ENCODE measurements around the gene PKM. TPM values are rescaled to one million over a fixed set of nuclear protein-coding genes. Genes with fewer than 3 reads are reported as not detected.

The PKM gene
- polyA plus RNA-seq, 1 experiment = 2,533 TPM

GRCh38 chr15:72199721-72200212, 31.2 kb downstream of the PKM start:
- TF ChIP-seq, protein P1, sequence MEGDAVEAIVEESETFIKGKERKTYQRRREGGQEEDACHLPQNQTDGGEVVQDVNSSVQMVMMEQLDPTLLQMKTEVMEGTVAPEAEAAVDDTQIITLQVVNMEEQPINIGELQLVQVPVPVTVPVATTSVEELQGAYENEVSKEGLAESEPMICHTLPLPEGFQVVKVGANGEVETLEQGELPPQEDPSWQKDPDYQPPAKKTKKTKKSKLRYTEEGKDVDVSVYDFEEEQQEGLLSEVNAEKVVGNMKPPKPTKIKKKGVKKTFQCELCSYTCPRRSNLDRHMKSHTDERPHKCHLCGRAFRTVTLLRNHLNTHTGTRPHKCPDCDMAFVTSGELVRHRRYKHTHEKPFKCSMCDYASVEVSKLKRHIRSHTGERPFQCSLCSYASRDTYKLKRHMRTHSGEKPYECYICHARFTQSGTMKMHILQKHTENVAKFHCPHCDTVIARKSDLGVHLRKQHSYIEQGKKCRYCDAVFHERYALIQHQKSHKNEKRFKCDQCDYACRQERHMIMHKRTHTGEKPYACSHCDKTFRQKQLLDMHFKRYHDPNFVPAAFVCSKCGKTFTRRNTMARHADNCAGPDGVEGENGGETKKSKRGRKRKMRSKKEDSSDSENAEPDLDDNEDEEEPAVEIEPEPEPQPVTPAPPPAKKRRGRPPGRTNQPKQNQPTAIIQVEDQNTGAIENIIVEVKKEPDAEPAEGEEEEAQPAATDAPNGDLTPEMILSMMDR (IDR thresholded peaks at IDR 0.05; ENCODE audit: insufficient read depth, low read depth, low read length) = peak; percentile 92
- DNase-seq (ENCODE audit: low read depth) = no peak
- ChIA-PET CTCF (interaction anchor here (0.6 to 2.9 kb wide), 16 partner anchors 10 to 114 kb away, joined by 3 to 17 read pairs (median 5); partner anchors contain the start of gene PKM), POLR2A (interaction anchor here (0.6 kb wide), 1 partner anchor 69 kb away, joined by 3 read pairs; no protein-coding TSS in a partner anchor)
- Histone ChIP-seq H3K27me3 (ENCODE audit: control insufficient read depth, insufficient read depth, low read length) (no peaks in the 10 kb centered on the region), H3K4me3 (ENCODE audit: low read depth, low read length) (no peak overlapping the region), H3K36me3 (ENCODE audit: control insufficient read depth, insufficient read depth, low read length) (peaks cover 55% of the 10 kb centered on the region)

DNA sequence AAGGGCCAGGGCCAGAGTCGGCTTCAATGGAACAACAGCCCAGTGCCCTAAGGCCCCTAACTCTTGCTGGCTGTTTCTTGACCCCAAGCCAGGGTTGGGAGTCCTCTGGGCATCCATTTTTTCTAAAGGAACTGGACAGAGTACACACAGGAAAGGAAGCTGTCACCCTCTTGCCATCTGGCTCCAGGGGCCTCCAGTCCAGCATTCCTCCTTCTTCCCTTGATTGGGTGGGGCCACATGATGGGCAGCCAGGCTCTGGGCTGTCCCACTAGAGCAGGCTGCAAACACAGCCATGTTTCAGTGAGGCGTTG, 31.8 kb downstream of the PKM start:
- Histone ChIP-seq H3K27me3 (ENCODE audit: control insufficient read depth, insufficient read depth, low read length) (no peaks in the 10 kb centered on the region), H3K4me3 (ENCODE audit: low read depth, low read length) (no peak overlapping the region), H3K36me3 (ENCODE audit: control insufficient read depth, insufficient read depth, low read length) (peaks cover 52% of the 10 kb centered on the region)
- DNase-seq (ENCODE audit: low read depth) = no peak
- CTCF ChIA-PET = interaction anchor here (0.7 to 2.9 kb wide), 11 partner anchors 8 to 83 kb away, joined by 3 to 17 read pairs (median 6); partner anchors contain the start of gene PKM
- POLR2A ChIA-PET = no interaction called here
- TF ChIP-seq, protein P1 (IDR thresholded peaks at IDR 0.05; ENCODE audit: insufficient read depth, low read depth, low read length) = no peak

- ChIA-PET CTCF (interaction anchor here (0.6 to 2.9 kb wide), 11 partner anchors 9 to 84 kb away, joined by 3 to 16 read pairs (median 3); partner anchors contain the start of gene PKM), POLR2A (interaction anchor here (0.6 kb wide), 1 partner anchor 30 kb away, joined by 3 read pairs; no protein-coding TSS in a partner anchor)
- TF ChIP-seq, protein P1 (IDR thresholded peaks at IDR 0.05; ENCODE audit: insufficient read depth, low read depth, low read length) = no peak
- H3K27me3 ChIP-seq (ENCODE audit: control insufficient read depth, insufficient read depth, low read length) = no peaks in the 10 kb centered on the region
- no peak for DNase-seq (ENCODE audit: low read depth)
- H3K4me3 ChIP-seq (ENCODE audit: low read depth, low read length) = no peak overlapping the region
- H3K36me3 ChIP-seq (ENCODE audit: control insufficient read depth, insufficient read depth, low read length) = peaks cover 47% of the 10 kb centered on the region
These were observed 32.4 kb downstream of the PKM start for GRCh38 chr15:72198356-72199204.

DNA sequence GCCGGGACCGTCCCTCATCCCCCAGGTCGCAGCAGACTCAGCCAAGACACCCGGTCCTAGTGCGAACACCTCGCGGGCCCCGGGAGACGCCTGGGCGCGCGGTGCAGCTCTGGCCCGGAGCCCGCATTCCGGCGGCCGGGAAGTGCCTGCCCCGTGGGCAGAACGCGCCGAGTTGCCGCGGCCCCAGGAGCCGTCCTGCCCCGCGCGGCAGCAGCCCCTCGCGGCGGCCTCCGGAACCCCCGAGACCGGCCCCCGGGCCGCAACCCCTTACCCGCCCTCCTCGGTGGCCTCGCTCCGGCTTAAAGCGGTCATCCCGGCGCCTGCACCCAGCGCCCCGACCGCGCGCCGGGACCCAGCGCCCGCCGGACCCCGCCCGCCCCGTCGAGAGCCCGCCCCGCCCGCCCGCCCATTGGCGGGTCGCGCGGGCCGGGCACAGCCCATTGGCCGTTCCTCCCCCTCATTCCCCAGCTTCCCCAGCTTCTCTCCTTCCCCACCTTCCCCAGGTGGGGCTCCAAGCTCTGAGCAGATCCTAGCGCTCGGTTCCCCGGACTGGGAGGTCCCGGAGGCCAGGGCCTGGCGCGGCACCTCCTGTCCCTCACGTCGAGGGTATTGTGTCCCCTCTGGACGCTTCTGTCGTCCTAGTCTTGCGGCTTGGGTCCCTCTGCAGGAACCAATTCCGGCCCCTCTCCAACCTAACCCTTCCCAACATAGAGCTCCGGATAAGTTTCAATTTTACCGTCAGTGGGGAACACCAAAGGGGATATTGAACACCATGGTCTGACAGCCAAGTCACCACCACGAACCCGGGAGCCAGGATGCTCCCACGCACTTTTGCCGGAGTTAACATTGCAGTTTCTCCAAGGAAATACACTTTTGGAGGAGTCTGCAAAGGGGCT, 33.3 kb downstream of the PKM start, which contains the start of gene GRAMD2A:
Gene GRAMD2A (minus strand): TSS at position 328 of the 896 bp plus-strand sequence.
- DNase-seq (ENCODE audit: low read depth) = no peak
- ChIA-PET POLR2A (interaction anchor here (0.6 kb wide), 1 partner anchor 31 kb away, joined by 3 read pairs; no protein-coding TSS in a partner anchor), CTCF (interaction anchor here (0.7 to 2.9 kb wide), 8 partner anchors 9 to 85 kb away, joined by 3 to 16 read pairs (median 4); partner anchors contain the start of gene PKM)
- TF ChIP-seq, protein P1 (IDR thresholded peaks at IDR 0.05; ENCODE audit: insufficient read depth, low read depth, low read length) = no peak
- H3K27me3 ChIP-seq (ENCODE audit: control insufficient read depth, insufficient read depth, low read length) = no peaks in the 10 kb centered on the region
- peaks cover 39% of the 10 kb centered on the region for H3K36me3 ChIP-seq (ENCODE audit: control insufficient read depth, insufficient read depth, low read length)
- H3K4me3 ChIP-seq (ENCODE audit: low read depth, low read length) = peak within 1 kb of the TSS; percentile 20; the same call in 1 of the 2 replicates

Data from BJ (cell line).